HepG2 (cell line): Measurements from ENCODE around the gene CCDC38. TPM values are rescaled to one million over a fixed set of nuclear protein-coding genes. Genes with fewer than 3 reads are reported as not detected.

Experiments
- CBX5 ChIP-seq: sonication (generic); formaldehyde crosslinking; IDR thresholded peaks from 2 replicates; pipeline ENCODE4 v1.4.0; 2020; ENCODE audit warnings: missing genetic modification reagents, borderline replicate concordance
- CSRNP2 ChIP-seq: sonication (generic); formaldehyde crosslinking; conservative IDR thresholded peaks from 2 replicates; pipeline ENCODE4 v1.8.0; 2022; ENCODE audit warnings: low read depth, missing genetic modification reagents
- ELF3 ChIP-seq: IDR thresholded peaks from 2 replicates; pipeline ENCODE4 v1.6.1; 2016; ENCODE audit warnings: missing genetic modification reagents, missing compliant biosample characterization
- GATA4 ChIP-seq: sonication (generic); IDR thresholded peaks from 2 replicates; pipeline ENCODE4 v1.6.1; 2016; ENCODE audit warnings: antibody characterized with exemption, low read depth, borderline replicate concordance
- JUND ChIP-seq: sonication (generic); formaldehyde crosslinking; IDR thresholded peaks from 2 replicates; pipeline ENCODE4 v1.8.0; 2022; ENCODE audit warnings: mild to moderate bottlenecking, missing genetic modification reagents
- MAFF ChIP-seq: IDR thresholded peaks from 2 replicates; pipeline ENCODE4 v1.6.1; 2011; ENCODE audit warnings: low read depth, low read length, improper control_type of control experiment
- NCOR1 ChIP-seq: fragments of 200-600 bp; sonication (generic); IDR thresholded peaks from 2 replicates; pipeline ENCODE4 v1.7.0; 2017; ENCODE audit warnings: antibody characterized with exemption, low read length, borderline replicate concordance
- NR2F2 ChIP-seq: IDR thresholded peaks from 2 replicates; pipeline ENCODE4 v1.6.1; 2012; ENCODE audit warnings: low read depth, inconsistent platforms, borderline replicate concordance
- PAF1 ChIP-seq: IDR thresholded peaks from 2 replicates; pipeline ENCODE4 v1.6.1; 2016; ENCODE audit warnings: missing genetic modification reagents, missing compliant biosample characterization
- RCOR2 ChIP-seq: IDR thresholded peaks from 2 replicates; pipeline ENCODE4 v1.6.1; 2016; ENCODE audit warnings: missing biosample characterization, missing genetic modification reagents
- SOX13 ChIP-seq, 3 experiments: fragments of 450-650 bp in 1 of 3; sonication (generic) in 1 of 3; formaldehyde crosslinking in 1 of 3; IDR thresholded peaks in 2 of 3; conservative IDR thresholded peaks in 1 of 3; 2 replicates each; pipeline versions ENCODE4 v1.5.0 to v1.6.1; 2016 to 2020; ENCODE audit warnings: antibody characterized with exemption in 1 of 3, mild to moderate bottlenecking in 1 of 3, missing compliant biosample characterization in 1 of 3, missing genetic modification reagents in 1 of 3, moderate library complexity in 1 of 3
- STAT5B ChIP-seq: sonication (generic); formaldehyde crosslinking; IDR thresholded peaks from 2 replicates; pipeline ENCODE4 v1.4.0; 2020; ENCODE audit warnings: missing genetic modification reagents
- TFE3 ChIP-seq: IDR thresholded peaks from 2 replicates; pipeline ENCODE4 v1.6.1; 2016
- ZFP36L1 ChIP-seq: sonication (generic); formaldehyde crosslinking; IDR thresholded peaks from 2 replicates; pipeline ENCODE4 v1.8.0; 2022; ENCODE audit warnings: mild to moderate bottlenecking, missing genetic modification reagents, moderate library complexity
- ZFP37 ChIP-seq: sonication (generic); formaldehyde crosslinking; IDR thresholded peaks from 2 replicates; pipeline ENCODE4 v1.4.0; 2020; ENCODE audit warnings: missing genetic modification reagents, borderline replicate concordance
- ZNF143 ChIP-seq: sonication (generic); formaldehyde crosslinking; IDR thresholded peaks from 2 replicates; pipeline ENCODE4 v1.4.0; 2020; ENCODE audit warnings: missing genetic modification reagents
- ZNF251 ChIP-seq: sonication (generic); formaldehyde crosslinking; IDR thresholded peaks from 2 replicates; pipeline ENCODE4 v1.9.0; 2021; ENCODE audit warnings: mild to moderate bottlenecking, missing genetic modification reagents
- ZNF3 ChIP-seq: IDR thresholded peaks from 2 replicates; pipeline ENCODE4 v1.7.0; 2017; ENCODE audit warnings: inconsistent platforms
- ZNF572 ChIP-seq: sonication (generic); formaldehyde crosslinking; IDR thresholded peaks from 2 replicates; pipeline ENCODE4 v1.5.1; 2020; ENCODE audit warnings: mild to moderate bottlenecking, missing genetic modification reagents
- ZNF589 ChIP-seq: sonication (generic); formaldehyde crosslinking; conservative IDR thresholded peaks from 2 replicates; pipeline ENCODE4 v1.8.0; 2022; ENCODE audit warnings: mild to moderate bottlenecking, moderate library complexity, missing genetic modification reagents
- ZNF614 ChIP-seq: IDR thresholded peaks from 2 replicates; pipeline ENCODE4 v1.6.1; 2018; ENCODE audit warnings: missing biosample characterization, missing genetic modification reagents, inconsistent platforms, borderline replicate concordance
- ZNF646 ChIP-seq: sonication (generic); formaldehyde crosslinking; IDR thresholded peaks from 2 replicates; pipeline ENCODE4 v1.9.0; 2021; ENCODE audit warnings: mild to moderate bottlenecking, missing genetic modification reagents
- ZSCAN12 ChIP-seq: sonication (generic); formaldehyde crosslinking; IDR thresholded peaks from 2 replicates; pipeline ENCODE4 v1.9.0; 2021; ENCODE audit warnings: mild to moderate bottlenecking, missing genetic modification reagents
- polyA plus RNA-seq, 8 experiments: library from polyadenylated mRNA; depleted of rRNA in 3 of 8; stranded (reverse) in 7 of 8; unstranded in 1 of 8; fragments of >200 nt; fragmentation: Illumina TruSeq in 4 of 8; extraction: Trizol in 4 of 8; gene quantifications; 2 replicates each; pipeline versions ENCODE4 v1.2.1 to v1.2.3, GENCODE V29; 2011 to 2016; ENCODE audit warnings: low read depth in 4 of 8, missing spikeins in 1 of 8, mixed read lengths in 1 of 8; ENCODE audit not compliant: insufficient read depth in 1 of 8
- total RNA-seq, 5 experiments: library from RNA; depleted of rRNA; stranded (reverse); fragments of >200 nt; fragmentation: Illumina TruSeq; extraction: Trizol; gene quantifications; 2 replicates each; pipeline ENCODE4 v1.2.3, GENCODE V29; 2016; ENCODE audit warnings: low read depth in 1 of 5

CCDC38 gene
- total and polyA plus RNA-seq, 2 of the 13 experiments (the other 11 are each of a cell fraction or from before 2014, with no cell fraction given), result 0.24 to 0.32 TPM

GRCh38 chr12:95974358-95974757, 31.9 kb upstream of the CCDC38 start (continued):
- TF ChIP-seq TFE3 (peak; percentile 93), ELF3 (CRISPR knock-in tag) (peak; percentile 51; the same call in 1 of the 2 replicates), ZNF614 (CRISPR knock-in tag) (peak; percentile 86), ZNF589 (no peak), ZNF646 (no peak), NR2F2 (peak; percentile 99), CSRNP2 (CRISPR knock-in tag) (no peak), ZSCAN12 (CRISPR knock-in tag) (no peak), ZNF572 (no peak), STAT5B (no peak), ZNF251 (CRISPR knock-in tag) (no peak), ZNF143 (CRISPR knock-in tag) (no peak), MAFF (no peak), CBX5 (CRISPR knock-in tag) (no peak), JUND (CRISPR knock-in tag) (peak; percentile 58; the same call in 1 of the 2 replicates), ZNF3 (0 out of 2 replicates have a peak, but pooled peaks have one; percentile 52), NCOR1 (peak; percentile 94), PAF1 (CRISPR knock-in tag) (no peak), ZFP37 (CRISPR knock-in tag) (no peak), GATA4 (peak; percentile 71; the same call in 1 of the 2 replicates), SOX13 (IDR thresholded peaks at IDR 0.05) (peak; percentile 62; the same call in 1 of the 2 replicates), SOX13 (CRISPR knock-in tag; conservative IDR thresholded peaks at IDR 0.05 in 1 of 2, IDR thresholded peaks at IDR 0.05 in 1 of 2) (peak in 1 of 2 experiments; percentile 95; a peak in 2 of 4 replicates), ZFP36L1 (CRISPR knock-in tag) (0 out of 2 replicates have a peak, but pooled peaks have one; percentile 27), RCOR2 (CRISPR knock-in tag) (peak; percentile 88)
